ENCODE results near the gene CFL1. TPM values are rescaled to one million over a fixed set of nuclear protein-coding genes. Genes with fewer than 3 reads are reported as not detected.

Gene CFL1
- total and polyA plus RNA-seq, 2 of the 4 experiments (the other 2 are of a cell fraction): 960 to 2,231 TPM

DNA sequence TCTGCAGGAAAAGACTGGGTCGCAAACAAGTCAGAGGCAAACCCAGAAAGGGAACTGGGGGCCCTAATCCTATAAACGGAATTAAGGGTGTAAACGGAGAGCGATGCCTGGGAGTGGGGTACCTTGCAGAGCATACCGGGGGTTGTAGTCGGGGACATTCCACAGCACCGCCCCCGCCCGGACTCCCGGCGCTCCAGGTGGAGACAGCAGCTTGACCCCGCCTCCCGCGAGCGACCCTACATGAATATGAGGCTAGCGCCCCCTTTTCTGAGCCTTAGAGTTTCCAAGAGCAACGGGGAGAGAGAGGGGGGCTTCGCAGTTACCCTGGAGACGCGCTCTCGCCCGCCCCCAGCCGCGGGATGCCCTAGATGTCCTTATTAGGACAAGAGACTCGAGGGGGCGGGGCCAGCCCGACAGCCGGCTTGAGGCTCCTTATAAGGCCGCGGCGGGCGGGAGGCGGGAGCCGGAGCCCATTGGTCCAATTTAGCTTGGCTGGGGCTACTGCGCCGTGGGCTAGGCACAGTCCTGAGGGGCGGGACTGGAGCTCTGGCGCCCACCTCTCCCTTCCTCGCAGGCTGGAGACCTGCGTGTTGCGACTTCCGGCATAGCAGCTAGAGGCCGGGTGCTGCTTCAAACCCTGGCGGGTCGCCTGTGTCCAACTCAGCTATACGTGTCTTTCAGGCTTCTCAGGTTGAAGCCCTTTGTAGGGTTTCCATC, 1.3 kb upstream of the CFL1 start:
- Histone ChIP-seq H4K91ac (ENCODE audit: insufficient read depth, low read depth, low read length) (peak overlapping the region; percentile 98), H2AFZ (replicated peaks; ENCODE audit: low read length, poor library complexity) (peak overlapping the region; percentile 93), H3K4me2 (ENCODE audit: low read depth, low read length) (peak overlapping the region; percentile 84), H3K56ac (ENCODE audit: extremely low read depth, insufficient read depth, low read length) (peak overlapping the region; percentile 99), H4K5ac (ENCODE audit: low read depth, low read length) (peak overlapping the region; percentile 80), H2AK5ac (ENCODE audit: low read depth, low read length) (peak overlapping the region; percentile 97), H3K4ac (ENCODE audit: low read depth, low read length) (peak overlapping the region; percentile 99), H3K27ac (ENCODE audit: insufficient read depth, low read length) (peak overlapping the region; percentile 97), H3K4me1 (ENCODE audit: control insufficient read depth, insufficient read depth, low read length) (peaks cover 11% of the 10 kb centered on the region), H2BK15ac (ENCODE audit: low read depth, low read length) (peak overlapping the region; percentile 93), H2BK20ac (ENCODE audit: low read depth, low read length) (peak overlapping the region; percentile 67; the same call in 1 of the 2 replicates), H3K36me3 (ENCODE audit: control insufficient read depth, insufficient read depth, low read length) (peaks cover 50% of the 10 kb centered on the region), H3K23ac (ENCODE audit: low read depth, low read length) (peak overlapping the region; percentile 98), H3K9ac (ENCODE audit: low read depth, low read length) (peak overlapping the region; percentile 93), H3K4me3 (ENCODE audit: insufficient read depth, low read depth, low read length) (peak overlapping the region; percentile 95), H3K18ac (ENCODE audit: low read depth, low read length) (peak overlapping the region; percentile 80), H3K27me3 (ENCODE audit: control insufficient read depth, insufficient read depth, low read length) (no peaks in the 10 kb centered on the region), H2AK9ac (replicated peaks; ENCODE audit: low read depth, low read length, poor library complexity) (peak overlapping the region; percentile 100), H2BK5ac (ENCODE audit: low read depth, low read length, poor library complexity, severe bottlenecking) (peak overlapping the region; percentile 90), H2BK120ac (ENCODE audit: low read depth, low read length) (peak overlapping the region; percentile 93), H3K14ac (replicated peaks; ENCODE audit: low read depth, low read length) (peak overlapping the region; percentile 99), H4K20me1 (ENCODE audit: insufficient read depth, low read length) (peaks cover 40% of the 10 kb centered on the region), H3K79me1 (ENCODE audit: low read depth in 1 of 2, low read length in 2 of 2) (peaks cover 11 to 70% of the 10 kb centered on the region in 2 experiments), H3K9me3 (ENCODE audit: control insufficient read depth, insufficient read depth, low read length) (no peaks in the 10 kb centered on the region), H4K8ac (ENCODE audit: low read depth in 2 of 2, low read length in 2 of 2) (peak overlapping the region; percentile 99), H3K9me1 (ENCODE audit: insufficient read depth, low read length) (peaks cover 19% of the 10 kb centered on the region)
- ATAC-seq (ENCODE audit: low read depth) (peak; percentile 67), DNase-seq (peak; percentile 98)
- no TSS peak for BruUV-seq (replicated peaks)
- intact Hi-C loops (cut with micrococcal nuclease) (no loop called here), dilution Hi-C loops (cut with HindIII; ENCODE audit: low sequenced_read_pairs, unreplicated experiment) (no loop called here), in situ Hi-C loops (cut with MboI; ENCODE audit: low sequenced_read_pairs) (no loop called here)
- 0% methylated on average over 31 of the region's 46 CpGs; no CpG with 5 or more reads in 1 of the 2 experiments for WGBS, 2 experiments (ENCODE audit: extremely low coverage in 2 of 2, insufficient read length in 1 of 2)
- TF ChIP-seq FOS (IDR thresholded peaks at IDR 0.05; ENCODE audit: low read depth, low read length) (no peak), MAZ (IDR thresholded peaks at IDR 0.05; ENCODE audit: borderline replicate concordance, low read depth, low read length) (peak; percentile 65; the same call in 1 of the 2 replicates), MXI1 (IDR thresholded peaks at IDR 0.05; ENCODE audit: borderline replicate concordance, low read depth, low read length) (peak; percentile 39; the same call in 1 of the 2 replicates), POLR2A (IDR thresholded peaks at IDR 0.05; ENCODE audit: low read depth, low read length) (peak; percentile 79), SMC3 (IDR thresholded peaks at IDR 0.05; ENCODE audit: low read depth, low read length) (no peak), CEBPB (IDR thresholded peaks at IDR 0.05; ENCODE audit: low read depth, low read length) (no peak), MAFK (IDR thresholded peaks at IDR 0.05; ENCODE audit: low read depth, low read length) (no peak), NFE2L2 (IDR thresholded peaks at IDR 0.05; ENCODE audit: low read depth, low read length) (no peak), CHD1 (IDR thresholded peaks at IDR 0.05; ENCODE audit: low read depth, low read length) (no peak)
- TF ChIP-seq, protein P1, sequence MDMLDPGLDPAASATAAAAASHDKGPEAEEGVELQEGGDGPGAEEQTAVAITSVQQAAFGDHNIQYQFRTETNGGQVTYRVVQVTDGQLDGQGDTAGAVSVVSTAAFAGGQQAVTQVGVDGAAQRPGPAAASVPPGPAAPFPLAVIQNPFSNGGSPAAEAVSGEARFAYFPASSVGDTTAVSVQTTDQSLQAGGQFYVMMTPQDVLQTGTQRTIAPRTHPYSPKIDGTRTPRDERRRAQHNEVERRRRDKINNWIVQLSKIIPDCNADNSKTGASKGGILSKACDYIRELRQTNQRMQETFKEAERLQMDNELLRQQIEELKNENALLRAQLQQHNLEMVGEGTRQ (IDR thresholded peaks at IDR 0.05; ENCODE audit: low read depth, low read length): no peak
- ChIA-PET CTCF (interaction anchor here (1.0 to 2.4 kb wide), 7 partner anchors 10 to 46 kb away, joined by 4 to 14 read pairs (median 5); partner anchors contain the start of gene FIBP), POLR2A (ENCODE audit: unreplicated experiment) (interaction anchor here (0.6 to 1.3 kb wide), 5 partner anchors 10 to 16 kb away, joined by 3 to 9 read pairs (median 4); no protein-coding TSS in a partner anchor)
